ENCODE results near the gene FTCD. TPM values are rescaled to one million over a fixed set of nuclear protein-coding genes. Genes with fewer than 3 reads are reported as not detected.

The FTCD gene
- total and polyA plus RNA-seq, 4 donors, result 0.50 to 8.7 (median 1.8) TPM

GRCh38 chr21:46157987-46158451 is 2.6 kb upstream of the FTCD start:
- 88 to 91% methylated on average over 15 of the region's 15 CpGs for WGBS, 2 donors
- Histone ChIP-seq H3K4me3 (ENCODE audit: low read length in 2 of 2) (no peak overlapping the region), H3K9me3 (ENCODE audit: control insufficient read depth, low read length) (no peaks in the 10 kb centered on the region), H3K4me1 (ENCODE audit: control insufficient read depth in 1 of 2, insufficient read depth in 2 of 2, low read length in 2 of 2) (no peaks in the 10 kb centered on the region), H3K27ac (ENCODE audit: low read depth in 1 of 2, low read length in 2 of 2) (no peak overlapping the region), H3K36me3 (ENCODE audit: control insufficient read depth in 1 of 2, insufficient read depth in 2 of 2, low read length in 1 of 2) (no peaks in the 10 kb centered on the region), H3K27me3 (ENCODE audit: control insufficient read depth in 1 of 2, insufficient read depth in 2 of 2, low read length in 1 of 2) (no peaks in the 10 kb centered on the region)
- intact Hi-C loops (cut with DNase I), result loop anchor here in 1 of 2 donors (5.0 kb wide), 1 partner anchor 49 kb away; no protein-coding TSS in a partner anchor
- peak in 1 of 2 donors; percentile 28 for DNase-seq
- ATAC-seq (ENCODE audit: low FRiP score), result no peak

DNA sequence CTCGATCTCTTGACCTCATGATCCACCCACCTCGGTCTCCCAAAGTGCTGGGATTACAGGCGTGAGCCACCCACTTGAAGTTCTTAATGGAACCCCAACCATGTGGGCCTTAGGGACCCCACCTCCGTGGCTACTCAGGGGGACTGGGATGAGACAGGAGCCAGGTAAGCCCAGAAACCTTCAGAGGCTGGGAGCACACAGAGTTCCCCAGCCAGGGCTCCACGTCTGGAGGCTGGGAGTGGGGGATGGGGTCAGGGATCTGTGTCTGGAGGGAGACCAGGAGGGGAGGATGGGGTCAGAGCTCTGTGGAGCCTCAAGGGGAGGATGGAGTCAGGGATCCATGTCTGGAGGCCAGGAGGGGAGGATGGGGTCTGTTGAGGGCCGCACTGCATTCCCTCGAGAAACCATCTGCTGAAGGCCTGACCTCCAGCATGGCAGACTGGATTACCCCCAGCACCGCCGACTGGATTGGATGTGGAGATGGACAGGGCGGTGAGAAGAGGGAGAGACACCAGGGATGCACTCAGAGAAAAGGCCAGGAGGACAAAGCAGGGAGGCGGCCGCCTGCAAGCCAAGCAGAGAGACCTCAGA is 2.1 kb upstream of the FTCD start:
- DNase-seq (peak in 1 of 2 donors; percentile 36), ATAC-seq (ENCODE audit: low FRiP score) (no peak)
- Histone ChIP-seq H3K9me3 (ENCODE audit: control insufficient read depth, low read length) (no peaks in the 10 kb centered on the region), H3K27ac (ENCODE audit: low read depth in 1 of 2, low read length in 2 of 2) (no peak overlapping the region), H3K4me1 (ENCODE audit: control insufficient read depth in 1 of 2, insufficient read depth in 2 of 2, low read length in 2 of 2) (no peaks in the 10 kb centered on the region), H3K27me3 (ENCODE audit: control insufficient read depth in 1 of 2, insufficient read depth in 2 of 2, low read length in 1 of 2) (no peaks in the 10 kb centered on the region), H3K4me3 (ENCODE audit: low read length in 2 of 2) (no peak overlapping the region), H3K36me3 (ENCODE audit: control insufficient read depth in 1 of 2, insufficient read depth in 2 of 2, low read length in 1 of 2) (no peaks in the 10 kb centered on the region)
- intact Hi-C loops (cut with DNase I), result loop anchor here in 1 of 2 donors (5.0 kb wide), 1 partner anchor 50 kb away; no protein-coding TSS in a partner anchor
- 85 to 91% methylated on average over 11 to 12 of the region's 12 CpGs for WGBS, 2 donors

DNA sequence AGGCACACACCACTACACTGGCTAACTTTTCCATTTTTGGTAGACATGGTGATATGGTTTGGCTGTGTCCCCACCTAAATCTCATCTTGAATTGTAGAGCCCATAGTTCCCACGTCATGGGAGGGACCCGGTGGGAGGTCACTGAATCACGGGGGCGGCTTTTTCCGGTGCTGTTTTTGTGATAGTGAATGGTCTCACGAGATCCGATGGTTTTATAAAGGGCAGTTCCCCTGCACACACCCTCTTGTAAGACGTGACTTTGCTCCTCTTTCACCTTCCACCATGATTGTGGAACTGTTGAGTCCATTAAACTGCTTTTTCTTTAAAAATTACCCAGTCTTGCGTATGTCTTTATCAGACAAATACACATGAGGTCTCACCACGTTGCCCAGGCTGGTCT is 1.3 kb upstream of the FTCD start:
- H3K4me1 ChIP-seq (ENCODE audit: control insufficient read depth in 1 of 2, insufficient read depth in 2 of 2, low read length in 2 of 2), result no peaks in the 10 kb centered on the region
- H3K27me3 ChIP-seq (ENCODE audit: control insufficient read depth in 1 of 2, insufficient read depth in 2 of 2, low read length in 1 of 2), result no peaks in the 10 kb centered on the region
- no peak overlapping the region for H3K4me3 ChIP-seq (ENCODE audit: low read length in 2 of 2)
- H3K27ac ChIP-seq (ENCODE audit: low read depth in 1 of 2, low read length in 2 of 2), result no peak overlapping the region
- WGBS, 2 donors, result 76 to 82% methylated on average over 10 of the region's 10 CpGs
- intact Hi-C loops (cut with DNase I), result loop anchor here in 1 of 2 donors (5.0 kb wide), 1 partner anchor 51 kb away; no protein-coding TSS in a partner anchor
- H3K36me3 ChIP-seq (ENCODE audit: control insufficient read depth in 1 of 2, insufficient read depth in 2 of 2, low read length in 1 of 2), result no peaks in the 10 kb centered on the region
- peak in 1 of 2 donors; percentile 26 for DNase-seq
- ATAC-seq (ENCODE audit: low FRiP score), result no peak
- no peaks in the 10 kb centered on the region for H3K9me3 ChIP-seq (ENCODE audit: control insufficient read depth, low read length)

- Histone ChIP-seq H3K27ac (ENCODE audit: low read depth in 1 of 2, low read length in 2 of 2) (no peak overlapping the region), H3K4me1 (ENCODE audit: control insufficient read depth in 1 of 2, insufficient read depth in 2 of 2, low read length in 2 of 2) (no peaks in the 10 kb centered on the region), H3K9me3 (ENCODE audit: control insufficient read depth, low read length) (no peaks in the 10 kb centered on the region), H3K4me3 (ENCODE audit: low read length in 2 of 2) (no peak overlapping the region), H3K36me3 (ENCODE audit: control insufficient read depth in 1 of 2, insufficient read depth in 2 of 2, low read length in 1 of 2) (no peaks in the 10 kb centered on the region), H3K27me3 (ENCODE audit: control insufficient read depth in 1 of 2, insufficient read depth in 2 of 2, low read length in 1 of 2) (no peaks in the 10 kb centered on the region)
- DNase-seq (peak; percentile 38 to 62), ATAC-seq (ENCODE audit: low FRiP score) (no peak)
- intact Hi-C loops (cut with DNase I), result loop anchor here in 1 of 2 donors (5.0 kb wide), 1 partner anchor 51 kb away; no protein-coding TSS in a partner anchor
- WGBS, 2 donors, result 88 to 92% methylated on average over 7 of the region's 7 CpGs
Measured at GRCh38 chr21:46156378-46156645, 933 bp upstream of the FTCD start.

DNA sequence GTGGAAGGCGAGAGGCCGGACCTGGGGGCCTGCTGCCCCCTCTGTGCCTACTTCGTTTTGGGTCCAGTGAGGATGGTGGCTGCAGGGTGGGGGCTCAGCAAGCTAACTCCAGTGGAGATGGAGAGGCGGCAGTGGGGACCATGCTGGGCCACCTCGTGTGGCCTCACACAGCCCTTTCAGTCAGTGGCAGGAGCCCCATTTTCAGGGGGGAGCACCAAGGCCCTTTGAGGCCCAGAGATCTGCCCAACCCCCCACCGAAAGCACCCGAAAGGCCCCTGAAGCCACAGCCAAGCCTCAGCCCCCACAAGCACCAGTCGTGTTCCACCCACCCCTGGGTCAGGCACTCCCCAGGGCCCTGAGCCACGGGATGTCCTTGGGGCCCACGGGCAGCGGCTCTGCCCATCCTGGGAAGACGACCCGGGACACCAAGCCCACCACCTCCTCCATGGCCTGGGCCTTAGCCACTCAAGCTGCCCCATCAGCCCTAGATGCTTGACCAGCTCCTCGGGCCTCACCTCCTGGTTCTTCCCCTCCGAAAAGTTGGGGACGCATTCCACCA is 345 bp downstream of the FTCD start:
- H3K4me1 ChIP-seq (ENCODE audit: control insufficient read depth in 1 of 2, insufficient read depth in 2 of 2, low read length in 2 of 2), result no peaks in the 10 kb centered on the region
- H3K27me3 ChIP-seq (ENCODE audit: control insufficient read depth in 1 of 2, insufficient read depth in 2 of 2, low read length in 1 of 2), result no peaks in the 10 kb centered on the region
- H3K27ac ChIP-seq (ENCODE audit: low read depth in 1 of 2, low read length in 2 of 2), result no peak overlapping the region
- no peaks in the 10 kb centered on the region for H3K9me3 ChIP-seq (ENCODE audit: control insufficient read depth, low read length)
- no peaks in the 10 kb centered on the region for H3K36me3 ChIP-seq (ENCODE audit: control insufficient read depth in 1 of 2, insufficient read depth in 2 of 2, low read length in 1 of 2)
- DNase-seq (peak; percentile 45 to 65), ATAC-seq (ENCODE audit: low FRiP score) (no peak)
- intact Hi-C loops (cut with DNase I), result loop anchor here in 1 of 2 donors (5.0 kb wide), 1 partner anchor 52 kb away; no protein-coding TSS in a partner anchor
- no peak overlapping the region for H3K4me3 ChIP-seq (ENCODE audit: low read length in 2 of 2)
- 88 to 92% methylated on average over 16 of the region's 16 CpGs for WGBS, 2 donors

- Histone ChIP-seq H3K36me3 (ENCODE audit: control insufficient read depth in 1 of 2, insufficient read depth in 2 of 2, low read length in 1 of 2) (no peaks in the 10 kb centered on the region), H3K27ac (ENCODE audit: low read depth in 1 of 2, low read length in 2 of 2) (no peak overlapping the region), H3K9me3 (ENCODE audit: control insufficient read depth, low read length) (no peaks in the 10 kb centered on the region), H3K4me1 (ENCODE audit: control insufficient read depth in 1 of 2, insufficient read depth in 2 of 2, low read length in 2 of 2) (no peaks in the 10 kb centered on the region), H3K4me3 (ENCODE audit: low read length in 2 of 2) (no peak overlapping the region), H3K27me3 (ENCODE audit: control insufficient read depth in 1 of 2, insufficient read depth in 2 of 2, low read length in 1 of 2) (no peaks in the 10 kb centered on the region)
- 91 to 92% methylated on average over 39 of the region's 39 CpGs for WGBS, 2 donors
- DNase-seq (peak; percentile 38 to 71), ATAC-seq (ENCODE audit: low FRiP score) (no peak)
- intact Hi-C loops (cut with DNase I), result no loop called here
Measured at GRCh38 chr21:46154155-46154954, 1.0 kb downstream of the FTCD start.

- ATAC-seq (ENCODE audit: low FRiP score), result peak; percentile 55
- peak; percentile 62 to 86 for DNase-seq
- no peak overlapping the region for H3K4me3 ChIP-seq (ENCODE audit: low read length in 2 of 2)
- no peak overlapping the region for H3K27ac ChIP-seq (ENCODE audit: low read depth in 1 of 2, low read length in 2 of 2)
- H3K4me1 ChIP-seq (ENCODE audit: control insufficient read depth in 1 of 2, insufficient read depth in 2 of 2, low read length in 2 of 2), result no peaks in the 10 kb centered on the region
- intact Hi-C loops (cut with DNase I), result no loop called here
- no peaks in the 10 kb centered on the region for H3K9me3 ChIP-seq (ENCODE audit: control insufficient read depth, low read length)
- no peaks in the 10 kb centered on the region for H3K36me3 ChIP-seq (ENCODE audit: control insufficient read depth in 1 of 2, insufficient read depth in 2 of 2, low read length in 1 of 2)
- WGBS, 2 donors, result 34 to 37% methylated on average over 29 to 33 of the region's 33 CpGs
- H3K27me3 ChIP-seq (ENCODE audit: control insufficient read depth in 1 of 2, insufficient read depth in 2 of 2, low read length in 1 of 2), result no peaks in the 10 kb centered on the region
Measured at GRCh38 chr21:46153247-46154154, 1.9 kb downstream of the FTCD start.

DNA sequence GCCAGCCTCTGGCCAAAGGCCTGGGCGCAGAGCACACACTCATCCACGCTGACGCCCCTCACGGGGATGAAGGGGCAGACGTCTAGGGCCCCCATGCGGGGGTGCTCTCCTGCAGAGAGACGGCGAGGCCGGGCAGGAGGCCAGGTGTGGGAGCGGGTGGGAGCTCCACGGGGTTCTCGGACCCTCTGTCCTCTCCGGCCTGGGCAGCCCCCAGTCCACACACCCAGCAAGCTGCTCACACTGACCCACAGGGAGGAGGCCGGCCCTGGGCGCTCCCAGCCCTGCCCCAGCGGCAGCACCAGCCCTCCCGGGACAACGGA is 2.5 kb downstream of the FTCD start:
- Histone ChIP-seq H3K4me3 (ENCODE audit: low read length in 2 of 2) (no peak overlapping the region), H3K27ac (ENCODE audit: low read depth in 1 of 2, low read length in 2 of 2) (no peak overlapping the region), H3K27me3 (ENCODE audit: control insufficient read depth in 1 of 2, insufficient read depth in 2 of 2, low read length in 1 of 2) (no peaks in the 10 kb centered on the region), H3K4me1 (ENCODE audit: control insufficient read depth in 1 of 2, insufficient read depth in 2 of 2, low read length in 2 of 2) (no peaks in the 10 kb centered on the region), H3K9me3 (ENCODE audit: control insufficient read depth, low read length) (no peaks in the 10 kb centered on the region), H3K36me3 (ENCODE audit: control insufficient read depth in 1 of 2, insufficient read depth in 2 of 2, low read length in 1 of 2) (no peaks in the 10 kb centered on the region)
- 23 to 37% methylated on average over 18 of the region's 18 CpGs for WGBS, 2 donors
- intact Hi-C loops (cut with DNase I), result no loop called here
- DNase-seq (peak; percentile 49 to 62), ATAC-seq (ENCODE audit: low FRiP score) (no peak)

Data from aorta (tissue), 5 donors.